ENCODE results near the gene LANCL2. TPM values are rescaled to one million over a fixed set of nuclear protein-coding genes. Genes with fewer than 3 reads are reported as not detected.

Gene LANCL2
- total and polyA plus RNA-seq, 2 experiments from 2014 or later, result 7.3 to 10.7 TPM

DNA sequence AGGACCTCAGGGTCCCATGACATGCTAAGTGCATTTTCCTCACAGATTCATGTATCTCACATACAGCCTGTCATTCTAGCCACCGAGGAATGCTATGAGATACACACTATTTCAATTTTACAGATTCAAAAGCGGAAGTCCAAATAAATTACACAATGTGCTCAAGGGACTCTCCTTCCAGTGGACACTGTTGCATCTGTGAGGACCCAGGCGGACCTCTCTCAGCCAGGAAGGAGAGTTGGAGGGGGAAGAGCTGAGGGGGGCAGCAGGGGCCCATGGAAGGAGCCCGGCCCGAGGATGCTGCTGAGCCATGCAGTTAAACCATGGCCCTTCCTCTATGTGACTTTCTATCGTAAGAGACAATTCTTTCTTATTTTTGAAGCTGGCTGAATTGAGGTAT is 113.6 kb downstream of the LANCL2 start:
- Histone ChIP-seq H3K36me3 (ENCODE audit: insufficient read depth) (no peaks in the 10 kb centered on the region), H3K4me2 (no peak overlapping the region), H3K4me1 (ENCODE audit: insufficient read depth) (peaks cover 6% of the 10 kb centered on the region; the same call in 1 of the 2 replicates), H3K27me3 (ENCODE audit: insufficient read depth) (no peaks in the 10 kb centered on the region), H2AFZ (no peak overlapping the region), H4K20me1 (replicated peaks; ENCODE audit: insufficient read depth) (peaks cover 12% of the 10 kb centered on the region), H3K9me2 (ENCODE audit: insufficient read depth) (no peaks in the 10 kb centered on the region), H3F3A (replicated peaks; ENCODE audit: low read depth) (no peaks in the 10 kb centered on the region), H3K79me2 (replicated peaks; ENCODE audit: insufficient read depth) (no peaks in the 10 kb centered on the region), H3K4me3 (no peak overlapping the region), H3K27ac (ENCODE audit: low read depth) (no peak overlapping the region)
- peaks cover 30% of the 10 kb centered on the region for H3K4me1 Mint-ChIP-seq
- ATAC-seq, result no peak
- H3K4me3 Mint-ChIP-seq, result no peak overlapping the region
- no peak for DNase-seq (ENCODE audit: low spot score)
- no peaks in the 10 kb centered on the region; the same call in 2 of the 3 replicates for H3K9me3 Mint-ChIP-seq
- TF ChIP-seq EZH2phosphoT487 (IDR thresholded peaks at IDR 0.05; ENCODE audit: unreplicated experiment), result no peak
- no peak for TF ChIP-seq ZNF114 (CRISPR knock-in tag; IDR thresholded peaks at IDR 0.05)
- TF ChIP-seq JUNB (IDR thresholded peaks at IDR 0.05; ENCODE audit: unreplicated experiment), result no peak
- TF ChIP-seq STAT1 (IDR thresholded peaks at IDR 0.05; ENCODE audit: unreplicated experiment), result no peak
- TF ChIP-seq NANOG (IDR thresholded peaks at IDR 0.05; ENCODE audit: borderline replicate concordance), result no peak
- no peak for TF ChIP-seq POLR2AphosphoS5 (IDR thresholded peaks at IDR 0.05; ENCODE audit: low read depth)
- TF ChIP-seq ZNF331 (CRISPR knock-in tag; IDR thresholded peaks at IDR 0.05; ENCODE audit: low read depth), result no peak
- peaks cover 6% of the 10 kb centered on the region for H3K27me3 Mint-ChIP-seq (ENCODE audit: insufficient read depth, low read depth, poor library complexity)
- peaks cover 5% of the 10 kb centered on the region; the same call in 2 of the 3 replicates for H3K36me3 Mint-ChIP-seq (ENCODE audit: low read depth)
- H3K27ac Mint-ChIP-seq, result no peak overlapping the region

DNA sequence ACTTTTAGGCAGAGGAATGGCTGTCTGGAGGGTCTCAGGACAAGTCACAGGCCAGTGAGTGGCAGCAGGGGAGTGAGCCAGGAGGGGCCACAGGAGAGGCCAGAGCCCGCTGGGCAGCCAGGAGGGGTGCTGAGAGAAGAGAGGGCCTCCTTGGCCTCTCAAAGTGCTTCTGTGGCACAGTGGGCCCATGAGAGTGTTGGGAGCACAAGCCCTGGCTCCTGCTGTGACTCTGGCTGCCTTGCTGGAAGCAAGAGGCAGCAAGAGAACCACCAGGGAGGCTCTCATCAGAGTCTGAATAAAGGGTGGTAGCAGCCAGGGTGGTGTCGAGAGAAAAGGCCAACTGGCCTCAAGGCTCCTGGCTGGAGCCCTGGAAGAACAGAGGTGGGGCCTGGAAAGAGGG is 116.0 kb downstream of the LANCL2 start:
- Histone ChIP-seq H3K79me2 (replicated peaks; ENCODE audit: insufficient read depth) (no peaks in the 10 kb centered on the region), H4K20me1 (replicated peaks; ENCODE audit: insufficient read depth) (peaks cover 12% of the 10 kb centered on the region), H3K27me3 (ENCODE audit: insufficient read depth) (no peaks in the 10 kb centered on the region), H3K36me3 (ENCODE audit: insufficient read depth) (no peaks in the 10 kb centered on the region), H2AFZ (no peak overlapping the region), H3K4me3 (no peak overlapping the region), H3K4me1 (ENCODE audit: insufficient read depth) (peaks cover 6% of the 10 kb centered on the region; the same call in 1 of the 2 replicates), H3K27ac (ENCODE audit: low read depth) (0 out of 2 replicates have a peak overlapping the region, but pooled peaks have one; percentile 9), H3K9me2 (ENCODE audit: insufficient read depth) (no peaks in the 10 kb centered on the region), H3F3A (replicated peaks; ENCODE audit: low read depth) (no peaks in the 10 kb centered on the region), H3K4me2 (no peak overlapping the region)
- no peaks in the 10 kb centered on the region for H3K9me3 Mint-ChIP-seq
- ATAC-seq (peak; percentile 15; the same call in 2 of the 3 replicates), DNase-seq (ENCODE audit: low spot score) (no peak)
- H3K4me1 Mint-ChIP-seq, result peaks cover 27% of the 10 kb centered on the region
- H3K4me3 Mint-ChIP-seq, result no peak overlapping the region
- peaks cover 8% of the 10 kb centered on the region for H3K27me3 Mint-ChIP-seq (ENCODE audit: insufficient read depth, low read depth, poor library complexity)
- no peaks in the 10 kb centered on the region; the same call in 1 of the 3 replicates for H3K36me3 Mint-ChIP-seq (ENCODE audit: low read depth)
- H3K27ac Mint-ChIP-seq, result no peak overlapping the region
- TF ChIP-seq, protein P1, sequence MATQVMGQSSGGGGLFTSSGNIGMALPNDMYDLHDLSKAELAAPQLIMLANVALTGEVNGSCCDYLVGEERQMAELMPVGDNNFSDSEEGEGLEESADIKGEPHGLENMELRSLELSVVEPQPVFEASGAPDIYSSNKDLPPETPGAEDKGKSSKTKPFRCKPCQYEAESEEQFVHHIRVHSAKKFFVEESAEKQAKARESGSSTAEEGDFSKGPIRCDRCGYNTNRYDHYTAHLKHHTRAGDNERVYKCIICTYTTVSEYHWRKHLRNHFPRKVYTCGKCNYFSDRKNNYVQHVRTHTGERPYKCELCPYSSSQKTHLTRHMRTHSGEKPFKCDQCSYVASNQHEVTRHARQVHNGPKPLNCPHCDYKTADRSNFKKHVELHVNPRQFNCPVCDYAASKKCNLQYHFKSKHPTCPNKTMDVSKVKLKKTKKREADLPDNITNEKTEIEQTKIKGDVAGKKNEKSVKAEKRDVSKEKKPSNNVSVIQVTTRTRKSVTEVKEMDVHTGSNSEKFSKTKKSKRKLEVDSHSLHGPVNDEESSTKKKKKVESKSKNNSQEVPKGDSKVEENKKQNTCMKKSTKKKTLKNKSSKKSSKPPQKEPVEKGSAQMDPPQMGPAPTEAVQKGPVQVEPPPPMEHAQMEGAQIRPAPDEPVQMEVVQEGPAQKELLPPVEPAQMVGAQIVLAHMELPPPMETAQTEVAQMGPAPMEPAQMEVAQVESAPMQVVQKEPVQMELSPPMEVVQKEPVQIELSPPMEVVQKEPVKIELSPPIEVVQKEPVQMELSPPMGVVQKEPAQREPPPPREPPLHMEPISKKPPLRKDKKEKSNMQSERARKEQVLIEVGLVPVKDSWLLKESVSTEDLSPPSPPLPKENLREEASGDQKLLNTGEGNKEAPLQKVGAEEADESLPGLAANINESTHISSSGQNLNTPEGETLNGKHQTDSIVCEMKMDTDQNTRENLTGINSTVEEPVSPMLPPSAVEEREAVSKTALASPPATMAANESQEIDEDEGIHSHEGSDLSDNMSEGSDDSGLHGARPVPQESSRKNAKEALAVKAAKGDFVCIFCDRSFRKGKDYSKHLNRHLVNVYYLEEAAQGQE (IDR thresholded peaks at IDR 0.05; ENCODE audit: unreplicated experiment), result no peak
- TF ChIP-seq NANOG (IDR thresholded peaks at IDR 0.05; ENCODE audit: borderline replicate concordance) (no peak), EZH2 (IDR thresholded peaks at IDR 0.05; ENCODE audit: low read depth, unreplicated experiment) (no peak), ZNF114 (CRISPR knock-in tag; IDR thresholded peaks at IDR 0.05) (no peak), CREB1 (CRISPR knock-in tag; IDR thresholded peaks at IDR 0.05; ENCODE audit: low read depth) (no peak)
- TF ChIP-seq, protein P2, sequence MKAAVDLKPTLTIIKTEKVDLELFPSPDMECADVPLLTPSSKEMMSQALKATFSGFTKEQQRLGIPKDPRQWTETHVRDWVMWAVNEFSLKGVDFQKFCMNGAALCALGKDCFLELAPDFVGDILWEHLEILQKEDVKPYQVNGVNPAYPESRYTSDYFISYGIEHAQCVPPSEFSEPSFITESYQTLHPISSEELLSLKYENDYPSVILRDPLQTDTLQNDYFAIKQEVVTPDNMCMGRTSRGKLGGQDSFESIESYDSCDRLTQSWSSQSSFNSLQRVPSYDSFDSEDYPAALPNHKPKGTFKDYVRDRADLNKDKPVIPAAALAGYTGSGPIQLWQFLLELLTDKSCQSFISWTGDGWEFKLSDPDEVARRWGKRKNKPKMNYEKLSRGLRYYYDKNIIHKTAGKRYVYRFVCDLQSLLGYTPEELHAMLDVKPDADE (IDR thresholded peaks at IDR 0.05), result no peak
- TF ChIP-seq, protein P3, sequence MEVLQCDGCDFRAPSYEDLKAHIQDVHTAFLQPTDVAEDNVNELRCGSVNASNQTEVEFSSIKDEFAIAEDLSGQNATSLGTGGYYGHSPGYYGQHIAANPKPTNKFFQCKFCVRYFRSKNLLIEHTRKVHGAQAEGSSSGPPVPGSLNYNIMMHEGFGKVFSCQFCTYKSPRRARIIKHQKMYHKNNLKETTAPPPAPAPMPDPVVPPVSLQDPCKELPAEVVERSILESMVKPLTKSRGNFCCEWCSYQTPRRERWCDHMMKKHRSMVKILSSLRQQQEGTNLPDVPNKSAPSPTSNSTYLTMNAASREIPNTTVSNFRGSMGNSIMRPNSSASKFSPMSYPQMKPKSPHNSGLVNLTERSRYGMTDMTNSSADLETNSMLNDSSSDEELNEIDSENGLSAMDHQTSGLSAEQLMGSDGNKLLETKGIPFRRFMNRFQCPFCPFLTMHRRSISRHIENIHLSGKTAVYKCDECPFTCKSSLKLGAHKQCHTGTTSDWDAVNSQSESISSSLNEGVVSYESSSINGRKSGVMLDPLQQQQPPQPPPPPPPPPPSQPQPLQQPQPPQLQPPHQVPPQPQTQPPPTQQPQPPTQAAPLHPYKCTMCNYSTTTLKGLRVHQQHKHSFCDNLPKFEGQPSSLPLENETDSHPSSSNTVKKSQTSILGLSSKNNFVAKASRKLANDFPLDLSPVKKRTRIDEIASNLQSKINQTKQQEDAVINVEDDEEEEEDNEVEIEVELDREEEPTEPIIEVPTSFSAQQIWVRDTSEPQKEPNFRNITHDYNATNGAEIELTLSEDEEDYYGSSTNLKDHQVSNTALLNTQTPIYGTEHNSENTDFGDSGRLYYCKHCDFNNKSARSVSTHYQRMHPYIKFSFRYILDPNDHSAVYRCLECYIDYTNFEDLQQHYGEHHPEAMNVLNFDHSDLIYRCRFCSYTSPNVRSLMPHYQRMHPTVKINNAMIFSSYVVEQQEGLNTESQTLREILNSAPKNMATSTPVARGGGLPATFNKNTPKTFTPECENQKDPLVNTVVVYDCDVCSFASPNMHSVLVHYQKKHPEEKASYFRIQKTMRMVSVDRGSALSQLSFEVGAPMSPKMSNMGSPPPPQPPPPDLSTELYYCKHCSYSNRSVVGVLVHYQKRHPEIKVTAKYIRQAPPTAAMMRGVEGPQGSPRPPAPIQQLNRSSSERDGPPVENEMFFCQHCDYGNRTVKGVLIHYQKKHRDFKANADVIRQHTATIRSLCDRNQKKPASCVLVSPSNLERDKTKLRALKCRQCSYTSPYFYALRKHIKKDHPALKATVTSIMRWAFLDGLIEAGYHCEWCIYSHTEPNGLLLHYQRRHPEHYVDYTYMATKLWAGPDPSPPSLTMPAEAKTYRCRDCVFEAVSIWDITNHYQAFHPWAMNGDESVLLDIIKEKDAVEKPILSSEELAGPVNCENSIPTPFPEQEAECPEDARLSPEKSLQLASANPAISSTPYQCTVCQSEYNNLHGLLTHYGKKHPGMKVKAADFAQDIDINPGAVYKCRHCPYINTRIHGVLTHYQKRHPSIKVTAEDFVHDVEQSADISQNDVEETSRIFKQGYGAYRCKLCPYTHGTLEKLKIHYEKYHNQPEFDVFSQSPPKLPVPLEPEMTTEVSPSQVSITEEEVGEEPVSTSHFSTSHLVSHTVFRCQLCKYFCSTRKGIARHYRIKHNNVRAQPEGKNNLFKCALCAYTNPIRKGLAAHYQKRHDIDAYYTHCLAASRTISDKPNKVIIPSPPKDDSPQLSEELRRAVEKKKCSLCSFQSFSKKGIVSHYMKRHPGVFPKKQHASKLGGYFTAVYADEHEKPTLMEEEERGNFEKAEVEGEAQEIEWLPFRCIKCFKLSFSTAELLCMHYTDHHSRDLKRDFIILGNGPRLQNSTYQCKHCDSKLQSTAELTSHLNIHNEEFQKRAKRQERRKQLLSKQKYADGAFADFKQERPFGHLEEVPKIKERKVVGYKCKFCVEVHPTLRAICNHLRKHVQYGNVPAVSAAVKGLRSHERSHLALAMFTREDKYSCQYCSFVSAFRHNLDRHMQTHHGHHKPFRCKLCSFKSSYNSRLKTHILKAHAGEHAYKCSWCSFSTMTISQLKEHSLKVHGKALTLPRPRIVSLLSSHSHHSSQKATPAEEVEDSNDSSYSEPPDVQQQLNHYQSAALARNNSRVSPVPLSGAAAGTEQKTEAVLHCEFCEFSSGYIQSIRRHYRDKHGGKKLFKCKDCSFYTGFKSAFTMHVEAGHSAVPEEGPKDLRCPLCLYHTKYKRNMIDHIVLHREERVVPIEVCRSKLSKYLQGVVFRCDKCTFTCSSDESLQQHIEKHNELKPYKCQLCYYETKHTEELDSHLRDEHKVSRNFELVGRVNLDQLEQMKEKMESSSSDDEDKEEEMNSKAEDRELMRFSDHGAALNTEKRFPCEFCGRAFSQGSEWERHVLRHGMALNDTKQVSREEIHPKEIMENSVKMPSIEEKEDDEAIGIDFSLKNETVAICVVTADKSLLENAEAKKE (CRISPR knock-in tag; IDR thresholded peaks at IDR 0.05), result no peak

Data from GM23338 (cell line).